KMS-11 (cell line): ENCODE data around the gene LINC01488.

Experiments
- H2AFZ ChIP-seq: fragments of 200-600 bp; sonication (generic); 2 replicates; pipeline ENCODE4 v1.6.1; 2016; ENCODE audit warnings: antibody characterized with exemption, mixed run types, low read depth
- H3K27ac ChIP-seq: fragments of 200-600 bp; sonication (generic); 2 replicates; pipeline ENCODE4 v1.6.1; 2016; ENCODE audit warnings: mild to moderate bottlenecking, mixed run types
- H3K27me3 ChIP-seq: fragments of 200-600 bp; sonication (generic); 2 replicates; pipeline ENCODE4 v1.6.1; 2017; ENCODE audit warnings: mild to moderate bottlenecking, low read depth, mixed run types, moderate library complexity; ENCODE audit not compliant: insufficient read depth
- H3K36me3 ChIP-seq: fragments of 200-600 bp; sonication (generic); 2 replicates; pipeline ENCODE4 v1.6.1; 2017; ENCODE audit warnings: mild to moderate bottlenecking, mixed run types; ENCODE audit not compliant: insufficient read depth
- H3K4me1 ChIP-seq: fragments of 200-600 bp; sonication (generic); 2 replicates; pipeline ENCODE4 v1.6.1; 2016; ENCODE audit warnings: mild to moderate bottlenecking, low read depth, mixed run types; ENCODE audit not compliant: poor library complexity, severe bottlenecking
- H3K4me2 ChIP-seq: fragments of 200-600 bp; sonication (generic); 2 replicates; pipeline ENCODE4 v1.7.0; 2016; ENCODE audit warnings: mild to moderate bottlenecking, mixed run types
- H3K4me3 ChIP-seq: fragments of 200-600 bp; sonication (generic); IDR thresholded peaks from 2 replicates; pipeline ENCODE4 v1.6.1; 2017; ENCODE audit warnings: low read depth, low read length, mixed read lengths; ENCODE audit not compliant: insufficient read depth
- H3K79me2 ChIP-seq: fragments of 200-600 bp; sonication (generic); 2 replicates; pipeline ENCODE4 v1.6.1; 2016; ENCODE audit warnings: low read depth, mixed run types; ENCODE audit not compliant: insufficient read depth
- H3K9ac ChIP-seq: fragments of 200-600 bp; sonication (generic); 2 replicates; pipeline ENCODE4 v1.6.1; 2016; ENCODE audit warnings: mild to moderate bottlenecking, mixed run types
- H4K20me1 ChIP-seq: fragments of 200-600 bp; sonication (generic); 2 replicates; pipeline ENCODE4 v1.6.1; 2016; ENCODE audit warnings: mild to moderate bottlenecking, mixed run types; ENCODE audit not compliant: insufficient read depth
- TF ChIP-seq, protein P1 (sequence below): fragments of 200-600 bp; sonication (generic); conservative IDR thresholded peaks from 2 replicates; pipeline ENCODE4 v1.6.1; 2017; ENCODE audit warnings: low read depth, mild to moderate bottlenecking, antibody characterized with exemption, low read length, moderate library complexity, mixed read lengths

LINC01488 gene

GRCh38 chr11:69483170-69483569 is 1.7 kb downstream of the LINC01488 start:
- Histone ChIP-seq H3K79me2 (no peaks in the 10 kb centered on the region), H3K4me2 (no peak overlapping the region), H3K4me1 (no peaks in the 10 kb centered on the region), H3K4me3 (no peak overlapping the region), H4K20me1 (no peaks in the 10 kb centered on the region), H3K9ac (no peak overlapping the region), H3K27me3 (peaks cover 5% of the 10 kb centered on the region; the same call in 1 of the 2 replicates), H3K36me3 (no peaks in the 10 kb centered on the region), H2AFZ (no peak overlapping the region), H3K27ac (no peak overlapping the region)
- TF ChIP-seq, protein P1, sequence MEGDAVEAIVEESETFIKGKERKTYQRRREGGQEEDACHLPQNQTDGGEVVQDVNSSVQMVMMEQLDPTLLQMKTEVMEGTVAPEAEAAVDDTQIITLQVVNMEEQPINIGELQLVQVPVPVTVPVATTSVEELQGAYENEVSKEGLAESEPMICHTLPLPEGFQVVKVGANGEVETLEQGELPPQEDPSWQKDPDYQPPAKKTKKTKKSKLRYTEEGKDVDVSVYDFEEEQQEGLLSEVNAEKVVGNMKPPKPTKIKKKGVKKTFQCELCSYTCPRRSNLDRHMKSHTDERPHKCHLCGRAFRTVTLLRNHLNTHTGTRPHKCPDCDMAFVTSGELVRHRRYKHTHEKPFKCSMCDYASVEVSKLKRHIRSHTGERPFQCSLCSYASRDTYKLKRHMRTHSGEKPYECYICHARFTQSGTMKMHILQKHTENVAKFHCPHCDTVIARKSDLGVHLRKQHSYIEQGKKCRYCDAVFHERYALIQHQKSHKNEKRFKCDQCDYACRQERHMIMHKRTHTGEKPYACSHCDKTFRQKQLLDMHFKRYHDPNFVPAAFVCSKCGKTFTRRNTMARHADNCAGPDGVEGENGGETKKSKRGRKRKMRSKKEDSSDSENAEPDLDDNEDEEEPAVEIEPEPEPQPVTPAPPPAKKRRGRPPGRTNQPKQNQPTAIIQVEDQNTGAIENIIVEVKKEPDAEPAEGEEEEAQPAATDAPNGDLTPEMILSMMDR, result no peak

- Histone ChIP-seq H3K36me3 (no peaks in the 10 kb centered on the region), H3K4me1 (no peaks in the 10 kb centered on the region), H3K4me3 (no peak overlapping the region), H3K27me3 (peaks cover 5% of the 10 kb centered on the region; the same call in 1 of the 2 replicates), H4K20me1 (no peaks in the 10 kb centered on the region), H3K4me2 (no peak overlapping the region), H2AFZ (no peak overlapping the region), H3K9ac (no peak overlapping the region), H3K27ac (no peak overlapping the region), H3K79me2 (no peaks in the 10 kb centered on the region)
- TF ChIP-seq, protein P1, result no peak
These were observed 2.4 kb downstream of the LINC01488 start for GRCh38 chr11:69483691-69484426.

GRCh38 chr11:69484427-69485259 is 3.2 kb downstream of the LINC01488 start:
- no peak overlapping the region for H3K4me3 ChIP-seq
- H3K27ac ChIP-seq, result no peak overlapping the region
- no peaks in the 10 kb centered on the region for H3K36me3 ChIP-seq
- no peak overlapping the region for H2AFZ ChIP-seq
- no peaks in the 10 kb centered on the region for H4K20me1 ChIP-seq
- TF ChIP-seq, protein P1, result no peak
- H3K9ac ChIP-seq, result no peak overlapping the region
- H3K27me3 ChIP-seq, result peaks cover 4% of the 10 kb centered on the region; the same call in 1 of the 2 replicates
- no peak overlapping the region for H3K4me2 ChIP-seq
- no peaks in the 10 kb centered on the region for H3K4me1 ChIP-seq
- no peaks in the 10 kb centered on the region for H3K79me2 ChIP-seq

DNA sequence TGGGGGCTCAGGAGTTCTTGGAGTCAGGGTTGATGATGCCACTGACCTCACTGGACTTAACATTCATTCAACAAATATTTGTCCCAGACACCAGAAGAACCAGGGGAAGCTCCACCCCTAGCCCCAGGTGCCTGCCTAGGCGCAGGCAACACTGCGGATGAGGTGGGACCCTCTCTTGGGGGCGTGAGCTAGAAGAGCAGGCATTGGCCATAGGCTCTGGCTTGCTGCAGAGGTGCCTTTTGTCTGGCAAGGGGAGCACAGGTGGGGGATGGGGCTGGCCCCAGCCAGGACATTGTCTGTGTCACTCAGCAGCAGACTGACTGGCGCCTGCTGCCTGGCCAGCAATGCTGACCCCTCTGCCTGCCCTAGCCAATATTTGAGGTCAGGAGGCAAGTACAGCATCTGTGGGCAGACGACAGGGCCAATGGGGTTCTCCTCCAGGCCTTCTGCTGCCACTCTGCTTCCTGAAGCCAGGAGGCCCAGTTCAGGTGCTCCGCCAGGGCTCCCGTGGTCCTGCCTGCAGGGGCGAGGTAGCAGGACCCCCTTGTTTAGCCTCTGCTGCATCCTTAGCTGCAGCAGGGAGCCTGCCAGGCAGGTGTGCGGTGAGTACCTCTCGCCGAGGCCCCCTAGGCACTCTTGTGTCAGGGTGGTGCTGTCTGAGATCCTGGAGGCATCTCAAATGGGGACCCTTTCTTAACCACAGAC is 4.0 kb downstream of the LINC01488 start:
- Histone ChIP-seq H4K20me1 (no peaks in the 10 kb centered on the region), H3K4me2 (no peak overlapping the region), H3K4me1 (no peaks in the 10 kb centered on the region), H3K4me3 (no peak overlapping the region), H3K36me3 (no peaks in the 10 kb centered on the region), H3K9ac (no peak overlapping the region), H2AFZ (no peak overlapping the region), H3K79me2 (no peaks in the 10 kb centered on the region), H3K27me3 (peaks cover 3% of the 10 kb centered on the region; the same call in 1 of the 2 replicates), H3K27ac (no peak overlapping the region)
- TF ChIP-seq, protein P1, result no peak
